ENCODE measurements around the gene HOATZ.

DNA sequence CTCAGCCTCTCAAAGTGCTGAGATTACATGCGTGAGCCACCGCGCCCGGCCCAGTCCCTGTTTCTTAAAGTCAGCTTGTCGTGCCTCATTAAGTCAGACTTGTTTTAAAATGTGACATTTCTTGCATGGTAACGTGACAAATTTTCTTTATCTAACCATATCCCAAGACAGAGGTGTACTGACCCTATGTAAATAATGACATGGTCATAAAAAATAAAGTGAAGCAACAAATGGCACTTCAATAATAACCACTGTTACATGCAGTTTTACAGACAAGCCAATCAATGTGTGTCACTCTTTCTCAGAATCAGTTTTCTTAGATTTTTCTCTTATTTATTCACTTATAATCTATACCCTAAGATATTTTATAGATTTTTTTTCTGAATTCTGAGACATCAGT, 61.2 kb downstream of the HOATZ start:
- TF ChIP-seq POLR2A (IDR thresholded peaks at IDR 0.05) (no peak), POLR2AphosphoS5 (IDR thresholded peaks at IDR 0.05) (no peak)
- TF ChIP-seq, protein P1, sequence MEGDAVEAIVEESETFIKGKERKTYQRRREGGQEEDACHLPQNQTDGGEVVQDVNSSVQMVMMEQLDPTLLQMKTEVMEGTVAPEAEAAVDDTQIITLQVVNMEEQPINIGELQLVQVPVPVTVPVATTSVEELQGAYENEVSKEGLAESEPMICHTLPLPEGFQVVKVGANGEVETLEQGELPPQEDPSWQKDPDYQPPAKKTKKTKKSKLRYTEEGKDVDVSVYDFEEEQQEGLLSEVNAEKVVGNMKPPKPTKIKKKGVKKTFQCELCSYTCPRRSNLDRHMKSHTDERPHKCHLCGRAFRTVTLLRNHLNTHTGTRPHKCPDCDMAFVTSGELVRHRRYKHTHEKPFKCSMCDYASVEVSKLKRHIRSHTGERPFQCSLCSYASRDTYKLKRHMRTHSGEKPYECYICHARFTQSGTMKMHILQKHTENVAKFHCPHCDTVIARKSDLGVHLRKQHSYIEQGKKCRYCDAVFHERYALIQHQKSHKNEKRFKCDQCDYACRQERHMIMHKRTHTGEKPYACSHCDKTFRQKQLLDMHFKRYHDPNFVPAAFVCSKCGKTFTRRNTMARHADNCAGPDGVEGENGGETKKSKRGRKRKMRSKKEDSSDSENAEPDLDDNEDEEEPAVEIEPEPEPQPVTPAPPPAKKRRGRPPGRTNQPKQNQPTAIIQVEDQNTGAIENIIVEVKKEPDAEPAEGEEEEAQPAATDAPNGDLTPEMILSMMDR (IDR thresholded peaks at IDR 0.05 in 8 of 11, conservative IDR thresholded peaks at IDR 0.05 in 3 of 11), result no peak

All from spleen (tissue), 7 donors.